ENCODE data around the gene SNTG2. TPM values are rescaled to one million over a fixed set of nuclear protein-coding genes. Genes with fewer than 3 reads are reported as not detected.

SNTG2 gene
- total and polyA plus RNA-seq, 2 of the 13 experiments (the other 11 are each of a cell fraction or from before 2014, with no cell fraction given): not detected

GRCh38 chr2:925309-925708, 25.3 kb upstream of the SNTG2 start:
- Histone ChIP-seq H3K79me2 (ENCODE audit: insufficient read depth, low read length) (no peaks in the 10 kb centered on the region), H3K4me3 (replicated peaks in 1 of 3; ENCODE audit: insufficient read depth in 1 of 3, low read depth in 2 of 3, low read length in 3 of 3) (no peak overlapping the region), H3K9me3 (ENCODE audit: low read length) (no peaks in the 10 kb centered on the region), H3K4me1 (ENCODE audit: insufficient read depth, low read length) (no peaks in the 10 kb centered on the region), H3K27ac (ENCODE audit: extremely low read length, insufficient read depth, low read length) (no peak overlapping the region), H3K9ac (ENCODE audit: insufficient read depth, low read depth, low read length) (no peak overlapping the region), H3K4me2 (ENCODE audit: low read depth, low read length) (no peak overlapping the region), H2AFZ (ENCODE audit: low read length) (no peak overlapping the region), H4K20me1 (ENCODE audit: insufficient read depth, low read length) (no peaks in the 10 kb centered on the region), H3K27me3 (ENCODE audit: control insufficient read depth in 1 of 2, insufficient read depth in 2 of 2, low read length in 2 of 2) (peaks cover 9 to 78% of the 10 kb centered on the region in 2 experiments), H3K36me3 (replicated peaks in 1 of 2; ENCODE audit: control insufficient read depth in 1 of 2, insufficient read depth in 2 of 2, low read length in 2 of 2) (no peaks in the 10 kb centered on the region)
- POLR2A ChIA-PET: no interaction called here
- no peak for FAIRE-seq
- no peak for DNase-seq (ENCODE audit: low spot score)
- intact Hi-C loops (cut with micrococcal nuclease; ENCODE audit: unreplicated experiment) (loop anchor here (5.0 kb wide), 1 partner anchor 433 kb away; no protein-coding TSS in a partner anchor), in situ Hi-C loops (cut with HindIII; ENCODE audit: extremely low pct_ligation_motif_present, low pct_unique_long_range_greater_than_20kb) (no loop called here)
- WGBS (ENCODE audit: low lambda C conversion rate): 2% methylated on average over 4 of the region's 4 CpGs
- no peak for ATAC-seq
- CTCF ChIA-PET (ENCODE audit: low intra/inter-chr PET ratio, low total read pairs): no interaction called here
- no TSS peak for BruUV-seq (replicated peaks)
- TF ChIP-seq ZC3H4 (CRISPR knock-in tag; IDR thresholded peaks at IDR 0.05; ENCODE audit: borderline replicate concordance) (no peak), ZBTB43 (CRISPR knock-in tag; conservative IDR thresholded peaks at IDR 0.05) (no peak), CERS6 (CRISPR knock-in tag; IDR thresholded peaks at IDR 0.05) (no peak), ATF4 (CRISPR knock-in tag; IDR thresholded peaks at IDR 0.05) (no peak), CREM (IDR thresholded peaks at IDR 0.05) (no peak), CREM (CRISPR knock-in tag; IDR thresholded peaks at IDR 0.05) (no peak), ZNF781 (CRISPR knock-in tag; IDR thresholded peaks at IDR 0.05; ENCODE audit: borderline replicate concordance, not compliant biosample characterization) (no peak), ZSCAN9 (CRISPR knock-in tag; IDR thresholded peaks at IDR 0.05; ENCODE audit: borderline replicate concordance) (no peak), MXI1 (IDR thresholded peaks at IDR 0.05; ENCODE audit: borderline replicate concordance, low read depth, low read length) (no peak), PHF5A (CRISPR knock-in tag; IDR thresholded peaks at IDR 0.05; ENCODE audit: low read depth, unreplicated experiment) (no peak), NR3C1 (CRISPR knock-in tag; IDR thresholded peaks at IDR 0.05) (no peak), ZNF407 (CRISPR knock-in tag; IDR thresholded peaks at IDR 0.05; ENCODE audit: not compliant biosample characterization) (no peak), ERF (CRISPR knock-in tag; IDR thresholded peaks at IDR 0.05) (no peak), ZNF775 (CRISPR knock-in tag; IDR thresholded peaks at IDR 0.05; ENCODE audit: borderline replicate concordance) (no peak), HIVEP1 (CRISPR knock-in tag; IDR thresholded peaks at IDR 0.05) (no peak)
